ENCODE results near the gene APOA5. TPM values are rescaled to one million over a fixed set of nuclear protein-coding genes. Genes with fewer than 3 reads are reported as not detected.

Gene APOA5
- total and polyA plus RNA-seq, 2 of the 13 experiments (the other 11 are each of a cell fraction or from before 2014, with no cell fraction given) = 44.0 to 49.1 TPM

GRCh38 chr11:116825854-116826750, 34.4 kb upstream of the APOA5 start (continued):
- 0 out of 2 replicates have a peak, but pooled peaks have one; percentile 7 for TF ChIP-seq JUNB (CRISPR knock-in tag; IDR thresholded peaks at IDR 0.05; ENCODE audit: borderline replicate concordance)
- no peak for TF ChIP-seq KAT2B (IDR thresholded peaks at IDR 0.05; ENCODE audit: borderline replicate concordance, low read depth, low read length)
- no peak for TF ChIP-seq ZNF207 (IDR thresholded peaks at IDR 0.05; ENCODE audit: borderline replicate concordance)
- no peak for TF ChIP-seq ZNF639 (CRISPR knock-in tag; conservative IDR thresholded peaks at IDR 0.05)
- no peak for TF ChIP-seq PAF1 (CRISPR knock-in tag; IDR thresholded peaks at IDR 0.05)
- TF ChIP-seq, protein P1, sequence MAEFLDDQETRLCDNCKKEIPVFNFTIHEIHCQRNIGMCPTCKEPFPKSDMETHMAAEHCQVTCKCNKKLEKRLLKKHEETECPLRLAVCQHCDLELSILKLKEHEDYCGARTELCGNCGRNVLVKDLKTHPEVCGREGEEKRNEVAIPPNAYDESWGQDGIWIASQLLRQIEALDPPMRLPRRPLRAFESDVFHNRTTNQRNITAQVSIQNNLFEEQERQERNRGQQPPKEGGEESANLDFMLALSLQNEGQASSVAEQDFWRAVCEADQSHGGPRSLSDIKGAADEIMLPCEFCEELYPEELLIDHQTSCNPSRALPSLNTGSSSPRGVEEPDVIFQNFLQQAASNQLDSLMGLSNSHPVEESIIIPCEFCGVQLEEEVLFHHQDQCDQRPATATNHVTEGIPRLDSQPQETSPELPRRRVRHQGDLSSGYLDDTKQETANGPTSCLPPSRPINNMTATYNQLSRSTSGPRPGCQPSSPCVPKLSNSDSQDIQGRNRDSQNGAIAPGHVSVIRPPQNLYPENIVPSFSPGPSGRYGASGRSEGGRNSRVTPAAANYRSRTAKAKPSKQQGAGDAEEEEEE (CRISPR knock-in tag; IDR thresholded peaks at IDR 0.05; ENCODE audit: borderline replicate concordance) = no peak
- no peak for TF ChIP-seq SUZ12 (IDR thresholded peaks at IDR 0.05; ENCODE audit: low read depth, low read length)
- no peak for TF ChIP-seq ZC3H4 (CRISPR knock-in tag; IDR thresholded peaks at IDR 0.05; ENCODE audit: borderline replicate concordance)
- TF ChIP-seq NBN (conservative IDR thresholded peaks at IDR 0.05) = no peak
- no peak for TF ChIP-seq ZGPAT (CRISPR knock-in tag; IDR thresholded peaks at IDR 0.05)
- TF ChIP-seq ZNF768 (CRISPR knock-in tag; IDR thresholded peaks at IDR 0.05) = peak; percentile 99
- peak; percentile 54; the same call in 1 of the 2 replicates for TF ChIP-seq ATF7-NPFF (CRISPR knock-in tag; IDR thresholded peaks at IDR 0.05; ENCODE audit: low read depth)
- no peak; the same call in 1 of the 2 replicates for TF ChIP-seq TMF1 (CRISPR knock-in tag; IDR thresholded peaks at IDR 0.05; ENCODE audit: low read depth)
- no peak for TF ChIP-seq ZBTB21 (CRISPR knock-in tag; IDR thresholded peaks at IDR 0.05)
- TF ChIP-seq SAP130 (CRISPR knock-in tag; IDR thresholded peaks at IDR 0.05; ENCODE audit: low read depth) = 0 out of 2 replicates have a peak, but pooled peaks have one; percentile 23
- TF ChIP-seq, protein P2, sequence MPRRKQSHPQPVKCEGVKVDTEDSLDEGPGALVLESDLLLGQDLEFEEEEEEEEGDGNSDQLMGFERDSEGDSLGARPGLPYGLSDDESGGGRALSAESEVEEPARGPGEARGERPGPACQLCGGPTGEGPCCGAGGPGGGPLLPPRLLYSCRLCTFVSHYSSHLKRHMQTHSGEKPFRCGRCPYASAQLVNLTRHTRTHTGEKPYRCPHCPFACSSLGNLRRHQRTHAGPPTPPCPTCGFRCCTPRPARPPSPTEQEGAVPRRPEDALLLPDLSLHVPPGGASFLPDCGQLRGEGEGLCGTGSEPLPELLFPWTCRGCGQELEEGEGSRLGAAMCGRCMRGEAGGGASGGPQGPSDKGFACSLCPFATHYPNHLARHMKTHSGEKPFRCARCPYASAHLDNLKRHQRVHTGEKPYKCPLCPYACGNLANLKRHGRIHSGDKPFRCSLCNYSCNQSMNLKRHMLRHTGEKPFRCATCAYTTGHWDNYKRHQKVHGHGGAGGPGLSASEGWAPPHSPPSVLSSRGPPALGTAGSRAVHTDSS (CRISPR knock-in tag; conservative IDR thresholded peaks at IDR 0.05) = no peak
- no peak for TF ChIP-seq CREB3 (CRISPR knock-in tag; IDR thresholded peaks at IDR 0.05)
- no peak for TF ChIP-seq ZNF33B (CRISPR knock-in tag; IDR thresholded peaks at IDR 0.05)
- no peak for TF ChIP-seq MIER3 (CRISPR knock-in tag; IDR thresholded peaks at IDR 0.05; ENCODE audit: borderline replicate concordance)
- TF ChIP-seq ZHX1 (CRISPR knock-in tag; IDR thresholded peaks at IDR 0.05; ENCODE audit: low read depth) = no peak

Data from HepG2 (cell line).